ENCODE data around the gene USP21.

The USP21 gene

GRCh38 chr1:161162052-161162451 is 2.8 kb downstream of the USP21 start:
- no peak overlapping the region for H3K4me3 ChIP-seq (ENCODE audit: low read depth, low read length)
- no peak for TF ChIP-seq CTCF (IDR thresholded peaks at IDR 0.05)
- no peaks in the 10 kb centered on the region for H3K36me3 ChIP-seq (ENCODE audit: control insufficient read depth, insufficient read depth, low read length)
- H3K9me3 ChIP-seq (ENCODE audit: control insufficient read depth, low read length), result no peaks in the 10 kb centered on the region
- no peak overlapping the region for H3K4me2 ChIP-seq (ENCODE audit: low read length)
- no peak overlapping the region for H3K9ac ChIP-seq
- H3K27ac ChIP-seq, result no peak overlapping the region
- H3K4me1 ChIP-seq, result no peaks in the 10 kb centered on the region
- H3K79me2 ChIP-seq, result peaks cover 4% of the 10 kb centered on the region
- no peak overlapping the region for H2AFZ ChIP-seq
- no peaks in the 10 kb centered on the region for H3K27me3 ChIP-seq (ENCODE audit: control insufficient read depth, insufficient read depth, low read length)

- Histone ChIP-seq H3K36me3 (ENCODE audit: control insufficient read depth, insufficient read depth, low read length) (no peaks in the 10 kb centered on the region), H3K4me1 (no peaks in the 10 kb centered on the region)
Observed at GRCh38 chr1:161162806-161163205, 3.5 kb downstream of the USP21 start.

GRCh38 chr1:161163793-161164192 is 4.5 kb downstream of the USP21 start:
- no peaks in the 10 kb centered on the region for H3K9me3 ChIP-seq (ENCODE audit: control insufficient read depth, low read length)
- no peak overlapping the region for H3K4me3 ChIP-seq (ENCODE audit: low read depth, low read length)
- H3K79me2 ChIP-seq, result peaks cover 4% of the 10 kb centered on the region
- H3K27ac ChIP-seq, result no peak overlapping the region
- no peaks in the 10 kb centered on the region for H3K4me1 ChIP-seq
- no peak overlapping the region for H3K4me2 ChIP-seq (ENCODE audit: low read length)
- no peaks in the 10 kb centered on the region for H3K36me3 ChIP-seq (ENCODE audit: control insufficient read depth, insufficient read depth, low read length)
- H2AFZ ChIP-seq, result no peak overlapping the region
- TF ChIP-seq CTCF (IDR thresholded peaks at IDR 0.05), result no peak
- no peak overlapping the region for H3K9ac ChIP-seq
- H3K27me3 ChIP-seq (ENCODE audit: control insufficient read depth, insufficient read depth, low read length), result no peaks in the 10 kb centered on the region

More at GRCh38 chr1:161162806-161163205, 3.5 kb downstream of the USP21 start:
- no peak overlapping the region for H2AFZ ChIP-seq
- H3K79me2 ChIP-seq, result peaks cover 4% of the 10 kb centered on the region
- no peak overlapping the region for H3K27ac ChIP-seq
- no peak for TF ChIP-seq CTCF (IDR thresholded peaks at IDR 0.05)
- no peak overlapping the region for H3K9ac ChIP-seq
- H3K9me3 ChIP-seq (ENCODE audit: control insufficient read depth, low read length), result no peaks in the 10 kb centered on the region
- no peak overlapping the region for H3K4me3 ChIP-seq (ENCODE audit: low read depth, low read length)
- no peaks in the 10 kb centered on the region for H3K27me3 ChIP-seq (ENCODE audit: control insufficient read depth, insufficient read depth, low read length)
- no peak overlapping the region for H3K4me2 ChIP-seq (ENCODE audit: low read length)

GRCh38 chr1:161164901-161165610 is 5.8 kb downstream of the USP21 start:
- H3K36me3 ChIP-seq (ENCODE audit: control insufficient read depth, insufficient read depth, low read length), result no peaks in the 10 kb centered on the region
- H3K4me2 ChIP-seq (ENCODE audit: low read length), result peak overlapping the region; percentile 80
- H3K27ac ChIP-seq, result peak overlapping the region; percentile 93
- no peak for TF ChIP-seq CTCF (IDR thresholded peaks at IDR 0.05)
- peak overlapping the region; percentile 89 for H3K4me3 ChIP-seq (ENCODE audit: low read depth, low read length)
- H3K27me3 ChIP-seq (ENCODE audit: control insufficient read depth, insufficient read depth, low read length), result no peaks in the 10 kb centered on the region
- no peaks in the 10 kb centered on the region for H3K79me2 ChIP-seq
- H3K9ac ChIP-seq, result no peak overlapping the region
- no peaks in the 10 kb centered on the region for H3K9me3 ChIP-seq (ENCODE audit: control insufficient read depth, low read length)
- no peaks in the 10 kb centered on the region for H3K4me1 ChIP-seq
- no peak overlapping the region for H2AFZ ChIP-seq

All from parathyroid adenoma (tissue), 2 donors.